Urothelium cell line (cell line): ENCODE results near the gene CRNKL1.

Source experiments
- DNase-seq: peaks from one replicate; pipeline ENCODE4 v3.0.0; 2011; ENCODE audit warnings: low spot score, mixed read lengths
- FAIRE-seq: peaks from 2 replicates; lab custom pipeline; 2011; peaks lifted over from hg19 to GRCh38; lab: Jason Lieb, UNC

CRNKL1 gene

GRCh38 chr20:20052074-20052970 is at the start of gene CRNKL1, which contains the start of gene CFAP61:
CRNKL1 (minus strand) TSS chr20:20052466; CDS start chr20:20052342, 124 bp downstream.
CFAP61 (plus strand) TSS chr20:20052532; CDS start chr20:20056654, 4,122 bp downstream.
- peak; percentile 99 for FAIRE-seq

DNA sequence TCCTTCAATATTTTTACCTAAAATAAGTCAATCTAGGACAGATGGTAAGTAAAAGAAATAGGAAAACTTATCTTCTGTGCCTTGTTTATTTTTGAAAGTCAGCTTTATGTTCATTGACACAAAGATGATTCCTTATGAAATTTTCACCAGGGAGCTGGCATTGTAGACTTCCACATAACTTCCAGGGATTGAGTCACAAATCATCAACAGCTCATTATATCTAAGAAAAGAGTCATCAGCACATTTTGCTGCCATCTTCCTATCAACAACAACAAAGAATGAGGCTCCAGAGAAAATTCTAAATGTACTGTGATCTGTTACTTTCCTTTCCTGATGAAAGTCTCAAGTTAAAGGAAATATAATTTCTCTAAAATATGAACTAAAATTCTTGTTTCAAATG is 48.6 kb upstream of the CRNKL1 start:
- FAIRE-seq: no peak
- no peak for DNase-seq

More at GRCh38 chr20:20052074-20052970, at the start of gene CRNKL1, which contains the start of gene CFAP61:
- DNase-seq: peak; percentile 93

- no peak for DNase-seq
- FAIRE-seq: no peak
Measured at GRCh38 chr20:20096421-20096820, 44.2 kb upstream of the CRNKL1 start.

DNA sequence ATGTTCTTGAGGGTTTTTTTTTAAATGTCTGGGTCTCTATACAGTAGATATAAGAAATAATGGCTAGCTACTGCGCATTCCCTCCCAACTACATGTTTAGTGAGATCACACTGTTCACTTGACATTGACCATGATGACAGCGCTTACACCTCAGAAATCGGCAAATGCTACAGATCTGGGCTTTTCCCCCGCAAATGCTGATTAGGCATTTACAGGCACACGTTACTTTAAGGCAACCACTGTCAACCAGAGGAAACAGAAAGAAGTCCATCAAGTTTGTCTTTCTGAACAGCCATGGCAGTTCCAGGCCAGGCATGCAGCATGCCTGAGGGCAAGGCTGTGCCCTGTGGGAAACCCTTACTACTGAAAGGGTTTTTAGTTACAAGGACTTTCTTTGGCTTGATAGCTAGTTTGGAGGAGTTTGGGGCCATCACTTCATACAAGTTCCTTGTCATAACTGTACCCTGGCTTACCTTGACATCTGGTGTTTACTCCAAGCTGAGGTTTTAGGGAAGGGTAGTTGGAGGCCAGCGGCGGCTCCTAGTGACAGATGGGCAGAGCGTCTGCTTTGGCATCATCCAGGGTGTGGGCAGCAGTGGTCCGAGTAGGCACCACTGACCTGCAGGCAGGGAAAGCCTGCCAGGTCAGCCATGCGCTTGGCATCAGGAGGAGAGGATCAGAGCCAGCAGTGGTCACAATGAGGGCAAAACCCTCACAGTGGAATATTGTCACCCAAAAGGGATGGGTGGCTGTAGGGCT is 43.0 kb upstream of the CRNKL1 start:
- no peak for DNase-seq
- no peak for FAIRE-seq

DNA sequence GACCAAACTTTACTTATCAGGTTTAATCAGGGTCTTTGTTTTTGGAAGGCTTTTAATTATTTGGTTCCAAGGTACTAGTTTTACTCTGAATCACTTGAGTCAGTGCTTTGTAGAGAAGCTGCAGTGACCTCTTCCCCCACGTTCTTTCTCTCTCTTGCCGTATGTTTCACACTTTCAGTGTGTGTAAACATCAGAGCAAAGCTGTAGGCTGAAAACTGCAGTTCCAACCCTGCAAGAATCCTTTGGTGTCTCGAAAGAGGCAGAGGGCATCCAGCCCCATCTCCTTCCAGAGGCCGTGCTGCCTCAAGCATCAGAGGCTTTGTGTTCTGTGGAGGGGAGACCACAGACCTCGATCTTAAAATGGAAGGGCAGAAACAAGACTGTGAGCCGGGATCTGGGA is 42.1 kb upstream of the CRNKL1 start:
- FAIRE-seq: no peak

DNA sequence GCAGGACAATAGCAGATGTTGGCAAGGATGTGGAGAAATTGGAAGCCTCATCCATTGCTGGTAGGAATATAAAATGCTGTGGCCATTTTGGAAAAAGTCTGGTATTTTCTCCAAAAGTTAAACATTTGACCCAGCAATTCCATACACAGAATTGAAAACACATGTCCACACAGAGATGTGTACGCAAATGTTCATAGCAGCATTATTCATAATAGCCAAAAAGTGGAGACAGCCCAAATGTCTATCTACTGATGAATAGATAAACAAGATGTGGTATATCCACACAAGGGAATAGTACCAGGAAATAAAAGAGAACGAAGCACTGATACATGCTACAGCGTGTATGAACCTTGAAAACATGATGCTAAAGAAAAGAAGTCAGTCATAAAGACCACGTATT is 40.6 kb upstream of the CRNKL1 start:
- DNase-seq (no peak), FAIRE-seq (no peak)

More for the DNA sequence above, 42.1 kb upstream of the CRNKL1 start:
- DNase-seq: no peak

DNA sequence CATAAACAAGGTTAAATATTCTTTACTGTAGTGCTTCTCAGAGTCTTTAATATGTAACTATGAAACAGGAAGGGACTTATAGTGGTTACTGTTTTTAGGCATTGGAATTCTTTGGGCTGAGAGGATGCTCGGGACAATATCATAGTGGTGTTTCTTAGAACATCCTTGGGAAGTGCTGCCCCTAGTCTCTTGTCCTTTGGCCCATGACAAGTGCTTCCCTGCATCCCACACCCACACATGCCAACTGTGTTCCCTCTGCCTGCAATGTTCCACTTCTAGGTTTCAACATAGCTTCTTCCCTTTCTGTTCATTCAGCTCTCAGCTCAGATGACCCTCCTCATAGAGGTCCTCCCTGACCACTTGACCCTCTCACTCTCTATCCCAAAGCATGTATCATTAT is 37.7 kb upstream of the CRNKL1 start:
- DNase-seq: no peak
- no peak for FAIRE-seq

DNA sequence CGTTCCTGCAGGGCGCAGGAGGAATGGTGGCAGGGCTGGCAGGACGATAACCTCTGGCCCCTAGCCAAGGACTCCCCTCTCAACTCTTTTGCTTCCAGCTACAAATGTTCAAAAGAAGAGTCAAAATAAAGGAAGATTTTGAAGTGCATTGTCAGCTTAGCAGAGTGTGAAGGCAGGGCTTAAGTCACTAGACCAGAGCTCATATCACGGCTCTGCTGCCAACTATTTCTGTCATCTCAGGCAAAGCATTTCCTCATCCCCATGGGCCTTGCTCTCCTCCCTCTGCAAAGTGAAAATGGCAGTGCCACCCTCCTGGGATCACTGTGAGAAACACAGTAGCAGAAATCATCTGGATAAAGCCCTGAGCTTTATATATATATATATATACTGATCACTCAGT is 36.8 kb upstream of the CRNKL1 start:
- FAIRE-seq (no peak), DNase-seq (no peak)

DNA sequence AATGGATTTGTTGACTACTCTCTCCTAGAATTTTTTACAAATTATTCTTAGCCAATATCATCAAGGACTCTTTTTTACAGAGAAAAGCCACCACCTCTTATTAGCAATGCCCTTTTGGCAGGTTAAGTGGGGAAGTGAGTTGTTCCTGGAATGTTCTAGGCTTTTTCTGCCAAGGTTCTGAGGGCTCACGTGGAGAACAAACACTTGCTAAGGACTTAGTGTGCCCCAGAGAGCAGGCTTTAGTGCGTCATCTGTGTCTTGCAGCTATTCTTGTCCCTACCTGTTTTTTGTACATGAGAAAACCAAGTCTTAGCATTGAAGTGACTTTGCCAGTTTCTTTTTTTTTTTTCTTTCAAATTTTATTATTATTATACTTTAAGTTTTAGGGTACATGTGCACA is 33.5 kb upstream of the CRNKL1 start:
- DNase-seq (no peak), FAIRE-seq (no peak)

GRCh38 chr20:20085071-20085470 is 32.8 kb upstream of the CRNKL1 start:
- FAIRE-seq (no peak), DNase-seq (no peak)

DNA sequence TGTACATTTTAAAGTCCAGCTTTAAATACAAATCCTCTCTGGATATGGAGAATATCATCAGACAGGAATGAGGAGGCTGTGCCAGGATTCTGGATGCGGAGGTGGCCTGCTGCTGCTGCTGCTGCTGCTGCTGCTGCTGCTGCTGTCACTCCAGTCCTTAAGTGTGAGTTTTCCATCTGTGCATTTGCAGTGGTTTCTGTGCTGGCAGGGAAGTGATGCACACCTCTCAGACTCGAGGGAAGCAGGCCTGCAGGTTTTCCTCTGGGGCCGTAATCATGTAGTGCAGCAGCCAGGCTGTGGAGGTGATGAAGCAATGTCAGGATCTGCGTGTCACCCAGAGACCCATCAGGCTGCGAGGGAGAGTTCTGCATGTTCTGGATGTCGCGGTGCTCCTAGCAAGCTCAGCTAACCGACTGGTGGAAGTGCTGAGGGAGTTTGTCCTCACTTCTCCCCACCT is 32.1 kb upstream of the CRNKL1 start:
- FAIRE-seq (no peak), DNase-seq (no peak)

GRCh38 chr20:20083807-20084206 is 31.5 kb upstream of the CRNKL1 start:
- FAIRE-seq (no peak), DNase-seq (peak; percentile 33)

DNA sequence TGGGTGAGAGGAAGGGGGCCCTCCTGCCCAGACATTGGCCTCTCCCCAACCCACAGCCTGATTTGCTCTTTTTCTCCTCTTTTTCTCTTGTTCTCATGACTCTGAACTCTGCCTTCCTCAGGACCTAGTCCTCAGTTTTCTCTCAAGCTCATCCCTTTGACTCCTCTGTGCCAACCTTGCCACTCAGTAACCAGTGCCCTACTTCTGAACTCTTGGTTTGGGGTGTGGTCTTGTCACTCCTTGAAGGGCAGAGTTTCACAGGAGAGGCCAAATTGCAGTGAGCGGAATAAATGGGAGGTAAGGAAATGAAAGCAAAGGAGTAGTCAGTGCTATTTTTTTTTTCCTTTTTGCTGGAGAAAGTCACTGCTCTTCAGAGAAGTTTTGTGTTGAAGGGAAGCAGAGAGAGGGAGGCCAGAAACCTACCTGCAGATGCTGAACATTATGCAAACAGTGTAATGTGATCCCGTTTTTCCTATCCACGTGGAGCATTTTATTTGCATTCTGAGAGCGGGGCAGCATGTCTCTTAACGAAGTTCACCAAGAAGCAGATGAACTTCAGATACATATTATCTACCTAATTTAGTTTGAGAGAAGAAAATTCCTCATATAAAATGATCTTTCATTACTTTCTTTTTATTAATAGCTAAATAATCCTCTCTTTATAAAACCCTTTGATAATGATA is 27.0 kb upstream of the CRNKL1 start:
- DNase-seq (no peak), FAIRE-seq (no peak)

DNA sequence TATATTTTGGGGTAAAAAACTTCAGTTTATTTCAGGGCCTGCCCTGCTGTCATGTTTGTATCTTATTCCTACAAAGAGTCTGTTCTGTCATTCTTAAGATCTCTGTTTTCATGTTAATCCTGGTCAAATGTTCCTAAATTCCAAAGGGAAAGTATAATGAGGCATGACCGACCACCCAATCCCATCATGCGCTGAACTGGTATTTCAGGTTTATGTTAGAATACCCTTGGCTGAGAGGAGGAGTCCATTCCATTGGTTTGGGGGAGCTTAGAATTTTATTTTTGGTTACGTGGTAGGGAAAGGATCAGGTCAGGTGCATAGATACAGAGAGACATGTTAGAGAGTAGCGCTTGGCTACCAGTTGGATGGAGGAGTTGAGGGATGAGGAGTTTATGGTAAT is 25.8 kb upstream of the CRNKL1 start:
- no peak for DNase-seq
- FAIRE-seq: no peak

- no peak for FAIRE-seq
- DNase-seq: peak; percentile 12
Measured at GRCh38 chr20:20076297-20077065, 24.2 kb upstream of the CRNKL1 start.

DNA sequence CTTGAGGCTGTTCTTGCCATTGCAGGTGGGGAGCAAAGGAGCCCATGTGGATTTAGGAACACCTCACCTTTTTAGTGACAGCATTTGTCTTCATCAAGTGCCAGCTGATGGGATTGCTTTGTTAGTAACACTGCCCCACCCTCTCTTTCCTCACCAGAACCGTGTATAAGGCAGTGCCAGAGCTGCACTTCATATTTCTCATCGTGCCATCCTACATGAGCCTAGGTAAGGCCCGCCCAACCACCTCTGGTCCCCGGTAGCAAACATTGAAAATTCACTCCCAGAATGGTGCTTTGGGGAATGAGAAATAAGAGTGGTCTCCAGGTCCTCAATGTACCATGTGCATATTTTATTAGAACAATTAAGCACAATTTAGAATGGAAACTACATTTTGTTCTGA is 22.8 kb upstream of the CRNKL1 start:
- FAIRE-seq: no peak
- no peak for DNase-seq

DNA sequence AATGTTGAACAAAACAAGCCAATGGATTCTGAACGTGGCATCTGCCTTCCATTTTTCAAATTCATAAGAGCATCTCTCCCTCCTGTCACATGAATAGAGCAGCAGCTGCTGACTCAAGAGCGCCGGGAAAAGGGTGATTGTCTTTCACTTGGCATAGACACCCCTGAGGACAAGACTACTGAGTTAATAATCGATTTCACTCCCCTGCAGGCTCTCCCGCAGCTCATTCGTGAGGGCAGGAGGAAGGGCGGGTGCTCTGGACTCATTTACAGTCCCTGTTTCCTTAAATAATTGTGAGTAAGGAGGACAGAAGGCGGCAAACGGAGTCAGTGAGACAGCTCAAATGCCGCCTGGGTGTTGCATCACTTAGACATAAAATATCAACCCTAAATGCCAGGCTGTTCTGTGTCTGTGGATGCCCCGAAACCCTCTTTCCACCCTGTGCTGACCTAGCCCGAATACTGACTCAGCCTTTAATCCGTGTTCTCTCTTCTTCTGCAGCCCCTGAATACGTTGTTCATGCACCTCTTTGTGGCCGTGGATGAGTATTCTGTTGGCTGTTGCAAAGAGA is 21.6 kb upstream of the CRNKL1 start:
- no peak for FAIRE-seq
- DNase-seq: no peak

DNA sequence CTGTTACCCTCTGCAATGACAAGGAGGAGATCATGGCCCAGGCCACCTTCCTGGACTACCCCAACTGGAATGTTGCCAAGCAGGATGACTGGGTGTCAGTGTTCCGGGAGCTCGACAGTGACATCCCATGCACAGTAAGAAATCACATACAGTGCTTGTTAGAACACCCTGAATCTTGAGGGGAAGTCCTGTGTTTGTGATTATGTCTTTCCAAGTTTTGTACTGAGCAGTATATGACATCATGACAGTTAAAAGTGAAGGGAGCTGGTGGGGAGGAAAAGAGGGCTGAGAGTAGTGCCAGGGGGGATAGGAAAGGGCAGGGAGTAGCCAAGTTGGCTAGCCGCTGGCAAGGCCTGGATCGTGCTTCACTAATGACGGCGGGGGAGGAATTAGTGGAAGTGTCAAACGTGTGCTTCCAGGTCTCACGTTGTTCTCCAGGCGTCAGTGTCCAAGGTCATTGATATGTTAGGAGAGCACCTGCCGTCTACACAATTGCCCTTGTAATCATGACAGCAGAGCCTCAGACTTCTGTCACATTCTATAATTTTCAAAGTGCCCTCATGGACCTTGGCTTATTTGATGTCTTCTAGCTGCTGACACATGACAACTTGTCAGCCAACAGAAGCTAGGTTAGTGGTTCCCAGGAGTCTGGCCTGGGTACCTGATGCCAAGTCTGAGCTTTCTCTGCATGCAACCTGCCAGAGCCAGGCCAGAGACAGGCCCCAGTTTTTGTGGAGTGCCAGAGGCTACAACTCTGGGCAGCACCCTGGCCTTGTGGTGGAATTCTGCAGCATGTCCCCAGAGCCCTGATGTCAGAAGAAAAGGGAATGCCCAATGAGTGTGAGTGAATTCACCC is 18.8 kb upstream of the CRNKL1 start:
- DNase-seq (no peak), FAIRE-seq (no peak)

GRCh38 chr20:20065361-20065760 is 13.1 kb upstream of the CRNKL1 start:
- FAIRE-seq: no peak

More at GRCh38 chr20:20065361-20065760, 13.1 kb upstream of the CRNKL1 start:
- no peak for DNase-seq
